Spleen (tissue), 11 donors: ENCODE results near the gene GJB4. TPM values are rescaled to one million over a fixed set of nuclear protein-coding genes. Genes with fewer than 3 reads are reported as not detected.
"Not testable (repeated sequence)": the region's sequence is repeated elsewhere in the genome, so short reads cannot be mapped to it uniquely, and the experiment has no call there.

ENCODE experiments used
- DNase-seq: peaks from one replicate; pipeline ENCODE4 v3.0.0-alpha.2; 2020
- H3K27ac ChIP-seq, 8 donors: fragments of 200-600 bp; sonication (generic) in 7 of 8; 1 replicate in 4 of 8; 2 replicates in 4 of 8; pipeline versions ENCODE4 v1.5.0 to v1.8.0; 2016 to 2021; ENCODE audit warnings: inconsistent platforms in 4 of 8, mild to moderate bottlenecking in 4 of 8, moderate library complexity in 1 of 8
- H3K27me3 ChIP-seq, 7 donors: fragments of 200-600 bp; sonication (generic) in 6 of 7; replicated peaks in 1 of 7; 1 replicate in 4 of 7; 2 replicates in 3 of 7; pipeline versions ENCODE4 v1.5.0 to v1.8.0; 2016 to 2021; ENCODE audit warnings: inconsistent platforms in 3 of 7, mild to moderate bottlenecking in 1 of 7
- H3K36me3 ChIP-seq, 6 donors: fragments of 200-600 bp; sonication (generic) in 5 of 6; 1 replicate in 4 of 6; 2 replicates in 2 of 6; pipeline versions ENCODE4 v1.5.0 to v1.8.0; 2016 to 2021; ENCODE audit warnings: inconsistent platforms in 2 of 6
- H3K4me1 ChIP-seq, 6 donors: fragments of 200-600 bp; sonication (generic) in 5 of 6; 1 replicate in 3 of 6; 2 replicates in 3 of 6; pipeline versions ENCODE4 v1.5.0 to v1.8.0; 2016 to 2021; ENCODE audit warnings: inconsistent platforms in 3 of 6
- H3K4me3 ChIP-seq, 8 donors: fragments of 200-600 bp; sonication (generic) in 7 of 8; 1 replicate in 4 of 8; 2 replicates in 4 of 8; pipeline versions ENCODE4 v1.5.0 to v1.8.0; 2016 to 2021; ENCODE audit warnings: inconsistent platforms in 4 of 8, mild to moderate bottlenecking in 4 of 8, moderate library complexity in 2 of 8
- H3K9me3 ChIP-seq, 8 donors: fragments of 200-600 bp; sonication (generic) in 7 of 8; 1 replicate in 4 of 8; 2 replicates in 4 of 8; pipeline versions ENCODE4 v1.5.0 to v1.8.0; 2016 to 2021; ENCODE audit warnings: inconsistent platforms in 4 of 8
- POLR2A ChIP-seq, 3 donors: fragments of 450-650 bp; IDR thresholded peaks; one replicate each; pipeline ENCODE4 v1.5.1; 2017; ENCODE audit warnings: antibody characterized with exemption in 3 of 3, mild to moderate bottlenecking in 1 of 3
- POLR2AphosphoS5 ChIP-seq, 3 donors: sonication (generic); formaldehyde crosslinking; IDR thresholded peaks; one replicate each; pipeline ENCODE4 v1.5.1; 2017; ENCODE audit warnings: antibody characterized with exemption in 3 of 3
- WGBS, 5 donors: extraction: QIAGEN DNeasy Blood & Tissue Kit in 3 of 5; methylation state at CpG; one replicate each; pipeline versions ENCODE4 v1.1.5 to v1.1.7; 2013 to 2018; 5-methylcytosine and 5-hydroxymethylcytosine counted together
- intact Hi-C: fragments of 100-400 bp; cut with DNase I; formaldehyde crosslinking; loops from one replicate; pipeline ENCODE4 v1.15.0; 2023; ENCODE audit warnings: low total_unique reads
- polyA plus RNA-seq, 3 donors: library from polyadenylated mRNA; stranded (reverse); fragments of 200-250 nt; gene quantifications; one replicate each; pipeline ENCODE4 v1.2.1, GENCODE V29; 2013
- total RNA-seq, 7 donors: library from RNA; depleted of rRNA in 3 of 7; stranded (reverse); fragments of >200 nt in 3 of 7; fragmentation: NEBNext Ultra II Directional in 4 of 7; extraction: Animal tissue kit (Norgen Biotek cat#: 25700) in 4 of 7; gene quantifications; one replicate each; pipeline versions ENCODE4 v1.1.0 to v1.2.1, GENCODE V29; 2016 to 2021
- TF ChIP-seq, protein P1 (sequence below), 11 experiments: fragments of 200-600 bp in 7 of 11; fragments of 450-650 bp in 4 of 11; sonication (generic) in 4 of 11; IDR thresholded peaks in 8 of 11; conservative IDR thresholded peaks in 3 of 11; 1 replicate in 7 of 11; 2 replicates in 4 of 11; pipeline versions ENCODE4 v1.4.0 to v1.8.0; 2016 to 2021; ENCODE audit warnings: antibody characterized with exemption in 11 of 11, inconsistent platforms in 4 of 11, mild to moderate bottlenecking in 1 of 11
- donor health status: healthy with polysubstance abuse.
- donor health status: DM: no; HTN: no; CAD: no; lungs with moderate emphysema.
- donor health status: DM: no; HTN: no; CAD: no.
- donor health status: Bipolar disorder and iron deficiency.
- donor health status: healthy.
- donor health status: DM: no; HTN: no; CAD: no.
- donor health status: DM: yes; HTN: yes; CAD: no.

GJB4 gene
- total and polyA plus RNA-seq, 10 donors, result not detected

DNA sequence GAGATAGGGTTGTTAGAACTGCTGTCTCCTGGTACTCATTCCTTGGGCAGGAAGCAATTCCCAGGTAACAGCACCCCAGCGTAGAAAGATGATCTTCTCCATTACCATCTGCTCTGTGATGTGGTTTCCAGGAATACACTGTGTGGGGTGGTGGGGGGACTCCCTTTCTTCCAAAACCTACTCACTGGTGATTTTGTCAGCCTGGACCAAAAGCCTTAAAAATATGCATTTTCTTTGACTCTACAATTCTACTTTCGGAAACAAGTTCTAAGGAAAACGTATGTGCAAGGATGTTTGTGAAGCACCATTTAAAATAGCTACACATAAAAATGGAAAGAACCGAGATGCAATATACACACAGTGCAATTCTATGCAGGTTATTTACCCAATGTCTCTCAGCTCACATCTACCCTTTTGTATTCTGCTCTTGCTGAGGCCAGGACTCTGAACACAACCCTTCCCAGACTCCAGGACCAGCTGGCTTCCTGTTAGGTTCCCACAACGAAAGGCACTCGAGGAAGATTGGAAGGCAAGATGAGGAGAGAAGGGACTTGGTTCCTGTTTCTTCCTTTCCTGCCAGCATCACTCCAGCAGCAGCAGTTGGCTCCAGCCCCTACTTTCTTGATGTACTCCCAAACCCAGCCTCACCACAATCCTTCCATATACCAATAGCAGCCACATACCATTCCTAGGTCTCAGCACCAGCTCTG, 37.7 kb upstream of the GJB4 start:
- no peaks in the 10 kb centered on the region for H3K36me3 ChIP-seq
- DNase-seq, result no peak
- H3K27me3 ChIP-seq, result peaks cover 0 to 49% (median 0%) of the 10 kb centered on the region in 7 donors
- no peaks in the 10 kb centered on the region for H3K9me3 ChIP-seq
- TF ChIP-seq POLR2AphosphoS5 (IDR thresholded peaks at IDR 0.05) (no peak), POLR2A (IDR thresholded peaks at IDR 0.05) (no peak)
- TF ChIP-seq, protein P1, sequence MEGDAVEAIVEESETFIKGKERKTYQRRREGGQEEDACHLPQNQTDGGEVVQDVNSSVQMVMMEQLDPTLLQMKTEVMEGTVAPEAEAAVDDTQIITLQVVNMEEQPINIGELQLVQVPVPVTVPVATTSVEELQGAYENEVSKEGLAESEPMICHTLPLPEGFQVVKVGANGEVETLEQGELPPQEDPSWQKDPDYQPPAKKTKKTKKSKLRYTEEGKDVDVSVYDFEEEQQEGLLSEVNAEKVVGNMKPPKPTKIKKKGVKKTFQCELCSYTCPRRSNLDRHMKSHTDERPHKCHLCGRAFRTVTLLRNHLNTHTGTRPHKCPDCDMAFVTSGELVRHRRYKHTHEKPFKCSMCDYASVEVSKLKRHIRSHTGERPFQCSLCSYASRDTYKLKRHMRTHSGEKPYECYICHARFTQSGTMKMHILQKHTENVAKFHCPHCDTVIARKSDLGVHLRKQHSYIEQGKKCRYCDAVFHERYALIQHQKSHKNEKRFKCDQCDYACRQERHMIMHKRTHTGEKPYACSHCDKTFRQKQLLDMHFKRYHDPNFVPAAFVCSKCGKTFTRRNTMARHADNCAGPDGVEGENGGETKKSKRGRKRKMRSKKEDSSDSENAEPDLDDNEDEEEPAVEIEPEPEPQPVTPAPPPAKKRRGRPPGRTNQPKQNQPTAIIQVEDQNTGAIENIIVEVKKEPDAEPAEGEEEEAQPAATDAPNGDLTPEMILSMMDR (IDR thresholded peaks at IDR 0.05 in 8 of 11, conservative IDR thresholded peaks at IDR 0.05 in 3 of 11), result no peak
- no peak overlapping the region for H3K4me3 ChIP-seq
- H3K27ac ChIP-seq, result no peak overlapping the region
- intact Hi-C loops, result no loop called here
- no peaks in the 10 kb centered on the region for H3K4me1 ChIP-seq
- 62 to 72% (median 65%) methylated on average over 6 of the region's 6 CpGs for WGBS, 5 donors

GRCh38 chr1:34726861-34727260, 32.7 kb upstream of the GJB4 start:
- DNase-seq, result no peak
- TF ChIP-seq POLR2A (IDR thresholded peaks at IDR 0.05) (no peak), POLR2AphosphoS5 (IDR thresholded peaks at IDR 0.05) (no peak)
- TF ChIP-seq, protein P1 (IDR thresholded peaks at IDR 0.05 in 8 of 11, conservative IDR thresholded peaks at IDR 0.05 in 3 of 11), result no peak
- WGBS, 5 donors, result 41 to 51% (median 46%) methylated on average over 6 of the region's 6 CpGs

DNA sequence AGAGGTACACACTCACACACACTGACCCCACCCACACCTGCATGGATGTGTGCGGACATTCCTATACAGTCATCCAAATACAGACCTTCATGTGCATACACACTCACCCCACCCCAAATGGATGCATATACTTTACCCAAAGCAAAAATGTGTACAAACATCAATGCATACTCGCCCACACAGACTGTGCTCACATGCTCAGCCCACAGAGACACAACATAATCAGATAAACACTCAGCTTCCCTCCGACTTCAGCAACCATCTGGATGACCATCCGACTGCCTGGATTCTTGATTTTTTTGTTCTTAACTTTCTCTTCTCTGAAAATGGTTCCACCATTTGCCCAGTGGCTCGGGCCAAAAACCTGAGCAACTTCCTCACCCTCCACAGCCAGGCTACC, 29.1 kb upstream of the GJB4 start:
- no peak for DNase-seq
- Histone ChIP-seq H3K36me3 (no peaks in the 10 kb centered on the region), H3K4me1 (no peaks in the 10 kb centered on the region), H3K9me3 (no peaks in the 10 kb centered on the region), H3K4me3 (no peak overlapping the region), H3K27me3 (peaks cover 0 to 16% (median 3%) of the 10 kb centered on the region in 7 donors), H3K27ac (no peak overlapping the region)
- TF ChIP-seq, protein P1 (IDR thresholded peaks at IDR 0.05 in 8 of 11, conservative IDR thresholded peaks at IDR 0.05 in 3 of 11), result no peak
- no peak for TF ChIP-seq POLR2A (IDR thresholded peaks at IDR 0.05)
- TF ChIP-seq POLR2AphosphoS5 (IDR thresholded peaks at IDR 0.05), result no peak
- 78 to 92% (median 87%) methylated on average over 5 of the region's 5 CpGs for WGBS, 5 donors
- intact Hi-C loops, result no loop called here

More at GRCh38 chr1:34726861-34727260, 32.7 kb upstream of the GJB4 start:
- no peak overlapping the region for H3K27ac ChIP-seq
- H3K4me3 ChIP-seq, result no peak overlapping the region
- no peaks in the 10 kb centered on the region for H3K36me3 ChIP-seq
- H3K4me1 ChIP-seq, result no peaks in the 10 kb centered on the region
- peaks cover 0 to 22% (median 0%) of the 10 kb centered on the region in 7 donors for H3K27me3 ChIP-seq
- no peaks in the 10 kb centered on the region for H3K9me3 ChIP-seq
- intact Hi-C loops, result no loop called here

DNA sequence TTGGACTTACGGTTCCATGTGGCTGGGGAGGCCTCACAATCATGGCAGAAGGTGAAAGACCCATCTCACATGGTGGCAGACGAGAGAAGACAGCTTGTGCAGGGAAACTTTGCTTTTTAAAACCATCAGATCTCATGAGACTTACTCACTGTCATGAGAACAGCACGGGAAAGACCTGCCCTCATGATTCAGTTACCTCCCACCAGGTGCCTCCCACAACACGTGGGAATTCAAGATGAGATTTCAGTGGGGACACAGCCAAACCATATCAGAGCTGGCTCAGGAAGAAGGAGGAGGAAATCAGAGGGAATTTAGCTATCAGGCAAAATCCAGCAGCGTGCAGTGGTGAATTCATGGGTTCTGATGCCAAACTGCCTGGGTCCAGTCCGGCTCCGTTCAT, 26.7 kb upstream of the GJB4 start:
- 69 to 72% (median 69%) methylated on average over 7 of the region's 7 CpGs for WGBS, 5 donors
- H3K36me3 ChIP-seq, intact Hi-C loops, DNase-seq, H3K4me3 ChIP-seq, H3K9me3 ChIP-seq, H3K4me1 ChIP-seq, H3K27ac ChIP-seq: not testable (repeated sequence)
- peaks cover 0 to 20% (median 1%) of the 10 kb centered on the region in 7 donors for H3K27me3 ChIP-seq
